T-cell (primary cell): ENCODE data around the gene FBXO38. TPM values are rescaled to one million over a fixed set of nuclear protein-coding genes. Genes with fewer than 3 reads are reported as not detected.

Source experiments
- ATAC-seq, 4 experiments: fragments of 200-7000 bp in 3 of 4; fragments of 150-1000 bp in 1 of 4; cut with Tn5 transposase; replicated peaks in 1 of 4; 1 replicate in 3 of 4; 2 replicates in 1 of 4; pipeline ENCODE4 v1.10.0; 2021; ENCODE audit warnings: moderate library complexity in 3 of 4, mild to moderate bottlenecking in 2 of 4, moderate number of reproducible peaks in 1 of 4
- CTCF ChIA-PET, 2 donors: fragments of 300-600 bp; sonication (Branson Sonifier 250); formaldehyde crosslinking; loops; one replicate each; lab custom pipeline; 2022; ENCODE audit warnings: antibody characterized with exemption in 2 of 2; lab: Charles Lee
- POLR2A ChIA-PET, 2 donors: fragments of 300-600 bp; sonication (Branson Sonifier 250); formaldehyde crosslinking; loops; one replicate each; lab custom pipeline; 2022; ENCODE audit warnings: antibody characterized with exemption in 2 of 2; lab: Charles Lee
- DNase-seq, 35 experiments: peaks; one replicate each; pipeline versions ENCODE4 v3.0.0 to v3.0.0-alpha.2; 2013 to 2023
- H3K27ac ChIP-seq: one replicate; pipeline ENCODE4 v1.5.1; 2013; ENCODE audit warnings: low read length
- H3K27me3 ChIP-seq, 2 experiments: replicated peaks in 1 of 2; 1 replicate in 1 of 2; 2 replicates in 1 of 2; pipeline versions ENCODE4 v1.6.1 to v1.7.0; 2013; ENCODE audit warnings: low read length in 1 of 2, mixed read lengths in 1 of 2; ENCODE audit not compliant: control insufficient read depth in 2 of 2, insufficient read depth in 2 of 2; ENCODE audit errors: extremely low read depth in 1 of 2
- H3K36me3 ChIP-seq, 2 donors: 1 replicate in 1 of 2; 2 replicates in 1 of 2; pipeline versions ENCODE4 v1.6.1 to v1.7.0; 2013; ENCODE audit warnings: low read length in 1 of 2; ENCODE audit not compliant: control insufficient read depth in 2 of 2, insufficient read depth in 1 of 2; ENCODE audit errors: extremely low read depth in 1 of 2
- H3K4me1 ChIP-seq, 2 experiments: 1 replicate in 1 of 2; 2 replicates in 1 of 2; pipeline versions ENCODE4 v1.6.1 to v1.7.0; 2013; ENCODE audit warnings: low read length in 2 of 2, mixed read lengths in 1 of 2; ENCODE audit not compliant: insufficient read depth in 2 of 2, control insufficient read depth in 1 of 2; ENCODE audit errors: extremely low read depth in 1 of 2
- H3K4me3 ChIP-seq, 2 donors: 1 replicate in 1 of 2; 2 replicates in 1 of 2; pipeline versions ENCODE4 v1.5.1 to v1.7.0; 2013; ENCODE audit warnings: mild to moderate bottlenecking in 2 of 2, low read length in 1 of 2, moderate library complexity in 1 of 2; ENCODE audit not compliant: control insufficient read depth in 1 of 2; ENCODE audit errors: extremely low read depth in 1 of 2
- H3K9me3 ChIP-seq: 2 replicates; pipeline ENCODE4 v1.7.0; 2013
- H3K27ac Mint-ChIP-seq, 2 donors: one replicate each; pipeline ENCODE4 v1.8.0; 2020 to 2021; ENCODE audit warnings: mild to moderate bottlenecking in 2 of 2, mixed read lengths in 2 of 2
- H3K27me3 Mint-ChIP-seq, 2 donors: one replicate each; pipeline ENCODE4 v1.8.0; 2021 to 2022; ENCODE audit warnings: mixed read lengths in 2 of 2
- H3K36me3 Mint-ChIP-seq: one replicate; pipeline ENCODE4 v1.8.0; 2021; ENCODE audit warnings: mixed read lengths
- H3K4me1 Mint-ChIP-seq, 3 donors: one replicate each; pipeline ENCODE4 v1.8.0; 2020 to 2022; ENCODE audit warnings: mixed read lengths in 3 of 3, mild to moderate bottlenecking in 1 of 3
- H3K4me3 Mint-ChIP-seq, 3 donors: one replicate each; pipeline ENCODE4 v1.8.0; 2020 to 2022; ENCODE audit warnings: mild to moderate bottlenecking in 3 of 3, mixed read lengths in 3 of 3, moderate library complexity in 3 of 3
- H3K9me3 Mint-ChIP-seq, 3 donors: one replicate each; pipeline ENCODE4 v1.8.0; 2020 to 2022; ENCODE audit warnings: mixed read lengths in 3 of 3
- WGBS: methylation state at CpG from one replicate; pipeline ENCODE4 v1.1.5; 2013; ENCODE audit warnings: missing lambda C conversion rate; ENCODE audit not compliant: insufficient coverage; 5-methylcytosine and 5-hydroxymethylcytosine counted together
- total RNA-seq, 35 experiments: library from RNA in 6 of 35; stranded (reverse) in 6 of 35; fragments of 120-200 nt in 1 of 35; gene quantifications; one replicate each; pipeline versions ENCODE4 v1.2.1 to v1.2.4 and lab custom pipeline; 2013 to 2026

FBXO38 gene
- total RNA-seq, 5 donors from 2014 or later (not counting 1 experiment from before 2014, with no cell fraction given), result 61.0 to 70.8 (median 66.2) TPM

- ChIA-PET POLR2A (no interaction called here), CTCF (no interaction called here)
Observed at GRCh38 chr5:148425808-148426207, 42.0 kb downstream of the FBXO38 start.

GRCh38 chr5:148426514-148426913 lies 42.8 kb downstream of the FBXO38 start:
- Mint-ChIP-seq H3K36me3 (peaks cover 72% of the 10 kb centered on the region), H3K27me3 (no peaks in the 10 kb centered on the region), H3K9me3 (no peaks in the 10 kb centered on the region), H3K27ac (peak overlapping the region in 1 of 2 donors; percentile 31), H3K4me1 (peaks cover 15 to 26% (median 22%) of the 10 kb centered on the region in 3 donors), H3K4me3 (no peak overlapping the region)
- ChIA-PET POLR2A (interaction anchor here in 1 of 2 donors (0.5 kb wide), 1 partner anchor 1526 kb away, joined by 5 read pairs; no protein-coding TSS in a partner anchor), CTCF (no interaction called here)
- no peak overlapping the region for H3K4me3 ChIP-seq
- peaks cover 10 to 75% of the 10 kb centered on the region in 2 donors for H3K36me3 ChIP-seq
- DNase-seq (no peak), ATAC-seq (no peak)
- no peaks in the 10 kb centered on the region for H3K9me3 ChIP-seq
- H3K4me1 ChIP-seq, result no peaks in the 10 kb centered on the region
- no peaks in the 10 kb centered on the region for H3K27me3 ChIP-seq
- no peak overlapping the region for H3K27ac ChIP-seq

More at GRCh38 chr5:148425808-148426207, 42.0 kb downstream of the FBXO38 start:
- H3K4me3 ChIP-seq, result no peak overlapping the region
- H3K36me3 ChIP-seq, result peaks cover 10 to 70% of the 10 kb centered on the region in 2 donors
- H3K4me1 ChIP-seq, result no peaks in the 10 kb centered on the region
- H3K36me3 Mint-ChIP-seq, result peaks cover 70% of the 10 kb centered on the region
- ATAC-seq, result no peak
- no peaks in the 10 kb centered on the region for H3K9me3 Mint-ChIP-seq
- no peaks in the 10 kb centered on the region for H3K9me3 ChIP-seq
- no peaks in the 10 kb centered on the region for H3K27me3 ChIP-seq
- no CpG with 5 or more reads among the region's 1 CpG for WGBS
- no peak for DNase-seq
- H3K27ac Mint-ChIP-seq, result peak overlapping the region in 1 of 2 donors; percentile 31
- H3K4me1 Mint-ChIP-seq, result peaks cover 15 to 21% (median 20%) of the 10 kb centered on the region in 3 donors
- no peak overlapping the region for H3K27ac ChIP-seq
- H3K27me3 Mint-ChIP-seq, result no peaks in the 10 kb centered on the region
- H3K4me3 Mint-ChIP-seq, result no peak overlapping the region

GRCh38 chr5:148427370-148428042 lies 43.7 kb downstream of the FBXO38 start:
- Histone ChIP-seq H3K36me3 (peaks cover 10 to 67% of the 10 kb centered on the region in 2 donors), H3K27ac (no peak overlapping the region), H3K4me3 (no peak overlapping the region), H3K9me3 (no peaks in the 10 kb centered on the region), H3K4me1 (no peaks in the 10 kb centered on the region), H3K27me3 (no peaks in the 10 kb centered on the region)
- H3K36me3 Mint-ChIP-seq, result peaks cover 62% of the 10 kb centered on the region
- no peaks in the 10 kb centered on the region for H3K27me3 Mint-ChIP-seq
- peaks cover 15 to 23% (median 20%) of the 10 kb centered on the region in 3 donors for H3K4me1 Mint-ChIP-seq
- ChIA-PET POLR2A (no interaction called here), CTCF (interaction anchor here (1.4 kb wide), 2 partner anchors 11 to 16 kb away, joined by 3 to 4 read pairs; no protein-coding TSS in a partner anchor)
- H3K9me3 Mint-ChIP-seq, result no peaks in the 10 kb centered on the region
- no peak overlapping the region for H3K4me3 Mint-ChIP-seq
- WGBS, result 97% methylated on average over 6 of the region's 14 CpGs
- ATAC-seq, result no peak
- peak overlapping the region in 1 of 2 donors; percentile 31 for H3K27ac Mint-ChIP-seq
- no peak for DNase-seq

GRCh38 chr5:148428848-148429247 lies 45.1 kb downstream of the FBXO38 start:
- WGBS, result no CpG with 5 or more reads among the region's 2 CpGs
- no peaks in the 10 kb centered on the region for H3K9me3 Mint-ChIP-seq
- H3K4me1 ChIP-seq, result no peaks in the 10 kb centered on the region
- no peak for DNase-seq
- H3K36me3 ChIP-seq, result peaks cover 5 to 68% of the 10 kb centered on the region in 2 donors
- peak overlapping the region in 1 of 2 donors; percentile 73 for H3K27ac Mint-ChIP-seq
- no peaks in the 10 kb centered on the region for H3K9me3 ChIP-seq
- no peak overlapping the region for H3K27ac ChIP-seq
- peaks cover 61% of the 10 kb centered on the region for H3K36me3 Mint-ChIP-seq
- no peaks in the 10 kb centered on the region for H3K27me3 ChIP-seq
- POLR2A ChIA-PET, result no interaction called here
- H3K27me3 Mint-ChIP-seq, result no peaks in the 10 kb centered on the region
- peaks cover 15 to 23% (median 18%) of the 10 kb centered on the region in 3 donors for H3K4me1 Mint-ChIP-seq
- no peak overlapping the region for H3K4me3 Mint-ChIP-seq
- ATAC-seq, result no peak
- H3K4me3 ChIP-seq, result no peak overlapping the region
- CTCF ChIA-PET, result interaction anchor here (0.7 to 1.4 kb wide), 3 partner anchors 12 to 542 kb away, joined by 3 to 4 read pairs (median 3); no protein-coding TSS in a partner anchor

- POLR2A ChIA-PET, result no interaction called here
- Histone ChIP-seq H3K27ac (no peak overlapping the region), H3K4me1 (no peaks in the 10 kb centered on the region), H3K4me3 (no peak overlapping the region), H3K9me3 (no peaks in the 10 kb centered on the region), H3K27me3 (no peaks in the 10 kb centered on the region), H3K36me3 (peaks cover 0 to 63% of the 10 kb centered on the region in 2 donors)
- CTCF ChIA-PET, result no interaction called here
- DNase-seq, result no peak
- no peaks in the 10 kb centered on the region for H3K9me3 Mint-ChIP-seq
- WGBS, result no CpG with 5 or more reads among the region's 3 CpGs
- no peak for ATAC-seq
- H3K27ac Mint-ChIP-seq, result no peak overlapping the region
- H3K4me3 Mint-ChIP-seq, result no peak overlapping the region
- no peaks in the 10 kb centered on the region for H3K27me3 Mint-ChIP-seq
- H3K36me3 Mint-ChIP-seq, result peaks cover 43% of the 10 kb centered on the region
- peaks cover 7 to 15% (median 9%) of the 10 kb centered on the region in 3 donors for H3K4me1 Mint-ChIP-seq
Observed at GRCh38 chr5:148433826-148434225, 50.1 kb downstream of the FBXO38 start.

GRCh38 chr5:148436029-148436428 lies 52.3 kb downstream of the FBXO38 start:
- Mint-ChIP-seq H3K9me3 (no peaks in the 10 kb centered on the region), H3K27me3 (no peaks in the 10 kb centered on the region), H3K4me3 (no peak overlapping the region), H3K27ac (no peak overlapping the region), H3K4me1 (peaks cover 0 to 7% (median 0%) of the 10 kb centered on the region in 3 donors), H3K36me3 (peaks cover 54% of the 10 kb centered on the region)
- ChIA-PET POLR2A (no interaction called here), CTCF (no interaction called here)
- Histone ChIP-seq H3K9me3 (no peaks in the 10 kb centered on the region), H3K4me3 (no peak overlapping the region), H3K27me3 (no peaks in the 10 kb centered on the region), H3K4me1 (no peaks in the 10 kb centered on the region), H3K36me3 (peaks cover 0 to 79% of the 10 kb centered on the region in 2 donors), H3K27ac (no peak overlapping the region)
- 100% methylated on average over 1 of the region's 3 CpGs for WGBS
- DNase-seq, result no peak
- no peak for ATAC-seq
